Measurements from ENCODE around the gene PTGS1. TPM values are rescaled to one million over a fixed set of nuclear protein-coding genes. Genes with fewer than 3 reads are reported as not detected.

PTGS1 gene
- total and polyA plus RNA-seq, 9 of the 15 experiments (the other 6 are each of a cell fraction or from before 2014, with no cell fraction given) = 3.4 to 12.9 (median 5.3) TPM

GRCh38 chr9:122347348-122348287 is 23.2 kb upstream of the PTGS1 start (continued):
- TF ChIP-seq GTF3C2 (IDR thresholded peaks at IDR 0.05; ENCODE audit: borderline replicate concordance, extremely low read depth, insufficient read length) (no peak), ZFP30 (CRISPR knock-in tag; IDR thresholded peaks at IDR 0.05; ENCODE audit: borderline replicate concordance) (no peak), BCOR (IDR thresholded peaks at IDR 0.05) (peak; percentile 69), ZNF197 (CRISPR knock-in tag; IDR thresholded peaks at IDR 0.05; ENCODE audit: low read depth) (no peak), ZNF347 (CRISPR knock-in tag; IDR thresholded peaks at IDR 0.05; ENCODE audit: low read depth) (no peak), ZNF253 (CRISPR knock-in tag; conservative IDR thresholded peaks at IDR 0.05) (no peak), POLR2G (IDR thresholded peaks at IDR 0.05; ENCODE audit: low read depth, low read length) (no peak), CHAMP1 (IDR thresholded peaks at IDR 0.05) (no peak), ARID2 (IDR thresholded peaks at IDR 0.05) (no peak), E2F4 (CRISPR knock-in tag; IDR thresholded peaks at IDR 0.05; ENCODE audit: low read depth) (no peak), ZBTB12 (CRISPR knock-in tag; IDR thresholded peaks at IDR 0.05) (no peak), E2F3 (CRISPR knock-in tag; IDR thresholded peaks at IDR 0.05) (no peak), SMARCA5 (IDR thresholded peaks at IDR 0.05) (0 out of 2 replicates have a peak, but pooled peaks have one; percentile 19), SRSF7 (optimal IDR thresholded peaks at IDR 0.05; ENCODE audit: low read depth, low read length) (no peak), ZNF584 (CRISPR knock-in tag; IDR thresholded peaks at IDR 0.05; ENCODE audit: low read depth) (no peak), ZBTB1 (CRISPR knock-in tag; IDR thresholded peaks at IDR 0.05; ENCODE audit: borderline replicate concordance, low read depth) (no peak), EHMT2 (IDR thresholded peaks at IDR 0.05) (no peak), ZNF165 (CRISPR knock-in tag; IDR thresholded peaks at IDR 0.05; ENCODE audit: borderline replicate concordance) (no peak), RBM25 (IDR thresholded peaks at IDR 0.05; ENCODE audit: low read depth, low read length, severe bottlenecking) (peak; percentile 90), SRSF1 (IDR thresholded peaks at IDR 0.05; ENCODE audit: low read depth, low read length) (no peak)
